GM19397 (cell line): Measurements from ENCODE around the gene ERCC6L.
"Not testable (repeated sequence)": the region's sequence is repeated elsewhere in the genome, so short reads cannot be mapped to it uniquely, and the experiment has no call there.

Experiments
- ATAC-seq: cut with Tn5 transposase; IDR thresholded peaks from one replicate; pipeline ENCODE4 v1.9.1; 2021; ENCODE audit warnings: mild to moderate bottlenecking, moderate library complexity; ENCODE audit not compliant: unreplicated experiment

Gene ERCC6L

GRCh38 chrX:72254816-72255215 lies 16.0 kb upstream of the ERCC6L start:
- ATAC-seq: no peak

GRCh38 chrX:72253686-72254085 lies 14.9 kb upstream of the ERCC6L start:
- ATAC-seq: no peak

- no peak for ATAC-seq
Measured at GRCh38 chrX:72247206-72247942, 8.5 kb upstream of the ERCC6L start.

- no peak for ATAC-seq
Measured at GRCh38 chrX:72245461-72246089, 6.7 kb upstream of the ERCC6L start.

GRCh38 chrX:72243472-72243871 lies 4.6 kb upstream of the ERCC6L start:
- ATAC-seq: no peak

- ATAC-seq: no peak
Measured at GRCh38 chrX:72240976-72241375, 2.1 kb upstream of the ERCC6L start.

GRCh38 chrX:72238183-72238582 lies 644 bp downstream of the ERCC6L start:
- no peak for ATAC-seq

GRCh38 chrX:72236841-72237240 lies 2.0 kb downstream of the ERCC6L start:
- no peak for ATAC-seq

GRCh38 chrX:72230290-72230689 lies 8.5 kb downstream of the ERCC6L start:
- no peak for ATAC-seq

GRCh38 chrX:72220375-72220774 lies 18.5 kb downstream of the ERCC6L start:
- ATAC-seq: not testable (repeated sequence)

GRCh38 chrX:72216973-72217372 lies 21.9 kb downstream of the ERCC6L start:
- ATAC-seq: no peak

- no peak for ATAC-seq
Measured at GRCh38 chrX:72208126-72208800, 30.6 kb downstream of the ERCC6L start.

GRCh38 chrX:72207366-72207765 lies 31.5 kb downstream of the ERCC6L start:
- ATAC-seq: no peak

GRCh38 chrX:72205706-72206105 lies 33.1 kb downstream of the ERCC6L start:
- ATAC-seq: no peak

GRCh38 chrX:72203421-72203820 lies 35.4 kb downstream of the ERCC6L start:
- no peak for ATAC-seq

GRCh38 chrX:72202792-72203401 lies 35.9 kb downstream of the ERCC6L start:
- ATAC-seq: no peak

GRCh38 chrX:72201836-72202536 lies 36.8 kb downstream of the ERCC6L start:
- ATAC-seq: no peak

GRCh38 chrX:72182924-72183323 lies 55.9 kb downstream of the ERCC6L start:
- no peak for ATAC-seq

- ATAC-seq: peak; percentile 97
Measured at GRCh38 chrX:72181178-72182125, 57.4 kb downstream of the ERCC6L start, which contains the start of gene PIN4. Gene PIN4, plus strand, starts transcription at chrX:72181757. Its CDS starts 29 bp downstream, at chrX:72181786.

- no peak for ATAC-seq
Measured at GRCh38 chrX:72180539-72180938, 58.3 kb downstream of the ERCC6L start.
